ENCODE measurements around the gene MISP. TPM values are rescaled to one million over a fixed set of nuclear protein-coding genes. Genes with fewer than 3 reads are reported as not detected.

The MISP gene
- total RNA-seq, 1 donor from 2014 or later = not detected

DNA sequence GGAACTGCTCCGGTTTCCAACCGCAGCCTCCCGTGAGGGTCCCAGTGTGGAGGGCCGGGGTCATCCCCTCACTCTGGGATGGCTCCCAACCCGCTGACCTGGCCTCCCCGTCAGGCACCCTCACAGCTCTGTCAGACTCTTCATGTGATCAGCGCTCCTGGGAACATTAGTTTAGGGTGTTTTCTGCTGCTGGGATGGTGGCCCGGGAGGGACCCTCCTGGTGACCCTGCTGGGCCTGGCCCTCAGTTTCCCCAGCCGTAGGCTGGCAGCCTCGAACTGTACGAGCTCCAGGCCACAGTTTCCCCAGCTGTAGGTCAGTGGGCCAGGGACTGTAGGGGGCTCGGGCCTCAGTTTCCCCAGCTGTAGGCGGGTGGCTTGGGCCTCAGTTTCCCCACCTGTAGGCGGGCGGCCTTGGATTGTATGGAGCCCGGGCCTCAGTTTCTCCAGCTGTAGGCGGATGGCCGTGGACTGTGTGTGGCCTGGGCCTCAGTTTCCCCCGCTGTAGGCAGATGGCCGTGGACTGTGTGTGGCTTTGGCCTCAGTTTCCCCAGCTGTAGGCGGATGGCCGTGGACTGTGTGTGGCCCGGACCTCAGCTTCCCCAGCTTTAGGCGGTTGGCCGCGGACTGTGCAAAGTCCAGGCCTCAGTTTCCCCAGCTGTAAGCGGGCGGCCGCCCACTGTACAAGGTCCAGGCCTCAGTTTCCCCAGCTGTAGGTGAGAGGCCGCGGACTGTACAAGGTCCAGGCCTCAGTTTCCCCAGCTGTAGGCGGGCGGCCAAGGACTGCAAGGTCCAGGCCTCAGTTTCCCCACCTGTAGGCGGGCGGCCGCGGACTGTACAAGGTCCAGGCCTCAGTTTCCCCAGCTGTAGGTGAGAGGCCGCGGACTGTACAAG is 45.0 kb downstream of the MISP start:
- Mint-ChIP-seq H3K4me3 (peak overlapping the region; percentile 10), H3K27me3 (peaks cover 1% of the 10 kb centered on the region), H3K9me3 (no peaks in the 10 kb centered on the region), H3K27ac (no peak overlapping the region), H3K36me3 (ENCODE audit: low read depth) (peaks cover 27% of the 10 kb centered on the region), H3K4me1 (peaks cover 21% of the 10 kb centered on the region)
- DNase-seq = no peak
- intact Hi-C loops (cut with micrococcal nuclease) = loop anchor here (2.0 kb wide), 2 partner anchors 25 to 129 kb away; no protein-coding TSS in a partner anchor

- DNase-seq = peak; percentile 100
- Mint-ChIP-seq H3K36me3 (ENCODE audit: low read depth) (peaks cover 33% of the 10 kb centered on the region), H3K4me3 (peak within 1 kb of the TSS; percentile 92), H3K4me1 (peaks cover 25% of the 10 kb centered on the region), H3K27me3 (peaks cover 1% of the 10 kb centered on the region), H3K27ac (peak within 1 kb of the TSS; percentile 95), H3K9me3 (no peaks in the 10 kb centered on the region)
- intact Hi-C loops (cut with micrococcal nuclease) = loop anchor here (1.0 to 2.0 kb wide), 7 partner anchors 26 to 610 kb away; partner anchors contain the start of genes DAZAP1, MIDN, POLRMT and RNF126
Observed at GRCh38 chr19:796692-797527, 46.0 kb downstream of the MISP start, which contains the start of gene PTBP1. PTBP1 (plus strand) TSS chr19:797452; CDS start chr19:797498, 46 bp downstream.

DNA sequence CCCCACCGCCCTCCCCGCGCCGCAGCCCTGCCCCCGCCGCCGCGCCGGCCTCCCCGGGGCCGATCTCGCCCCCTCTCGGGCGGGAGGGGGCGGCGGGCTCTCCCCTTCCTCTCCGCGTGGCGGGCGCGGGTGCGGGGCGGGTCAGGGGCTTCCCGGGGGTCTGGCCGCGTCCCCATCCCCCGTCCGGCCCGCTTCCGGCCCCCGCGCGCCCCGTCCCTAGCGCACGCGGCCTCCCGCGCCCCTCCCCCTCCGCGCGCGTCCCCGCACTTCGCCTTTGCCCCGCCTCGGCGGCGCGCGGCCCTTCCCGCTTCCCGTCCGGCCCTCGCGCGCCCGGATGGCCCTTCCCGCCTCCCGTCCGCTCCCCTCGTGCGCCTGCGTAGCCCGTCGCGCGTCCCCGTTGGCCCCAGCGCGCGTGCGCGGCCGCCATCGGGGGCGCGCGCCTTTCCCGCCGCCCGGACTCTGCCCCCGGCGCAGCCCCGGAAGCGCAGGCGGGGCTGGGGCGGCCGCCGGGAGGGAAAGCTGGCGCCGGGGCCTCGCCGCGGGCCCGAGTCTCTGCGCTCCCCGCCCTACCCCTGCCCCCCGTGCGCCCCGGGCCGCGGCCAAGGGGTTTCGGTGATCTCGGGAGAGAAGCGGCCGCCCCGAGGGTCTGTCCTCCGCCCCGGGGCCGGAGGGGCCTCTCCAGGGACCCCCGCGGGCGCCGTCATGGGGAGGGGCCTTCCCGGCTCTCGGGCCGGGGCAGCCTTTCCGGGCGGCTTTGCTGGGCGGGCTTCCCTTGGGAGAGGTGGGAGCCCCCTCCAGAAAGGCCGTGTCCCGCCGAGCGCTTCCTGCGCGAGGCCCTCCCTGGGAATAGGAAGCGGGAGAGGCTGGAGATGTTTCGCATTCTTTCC is 46.9 kb downstream of the MISP start:
- H3K4me1 Mint-ChIP-seq = peaks cover 29% of the 10 kb centered on the region
- peak overlapping the region; percentile 88 for H3K27ac Mint-ChIP-seq
- DNase-seq = peak; percentile 97
- peak overlapping the region; percentile 92 for H3K4me3 Mint-ChIP-seq
- H3K9me3 Mint-ChIP-seq = no peaks in the 10 kb centered on the region
- peaks cover 1% of the 10 kb centered on the region for H3K27me3 Mint-ChIP-seq
- intact Hi-C loops (cut with micrococcal nuclease) = loop anchor here (1.0 to 2.0 kb wide), 7 partner anchors 27 to 610 kb away; partner anchors contain the start of genes DAZAP1, MIDN, POLRMT and RNF126
- H3K36me3 Mint-ChIP-seq (ENCODE audit: low read depth) = peaks cover 42% of the 10 kb centered on the region

DNA sequence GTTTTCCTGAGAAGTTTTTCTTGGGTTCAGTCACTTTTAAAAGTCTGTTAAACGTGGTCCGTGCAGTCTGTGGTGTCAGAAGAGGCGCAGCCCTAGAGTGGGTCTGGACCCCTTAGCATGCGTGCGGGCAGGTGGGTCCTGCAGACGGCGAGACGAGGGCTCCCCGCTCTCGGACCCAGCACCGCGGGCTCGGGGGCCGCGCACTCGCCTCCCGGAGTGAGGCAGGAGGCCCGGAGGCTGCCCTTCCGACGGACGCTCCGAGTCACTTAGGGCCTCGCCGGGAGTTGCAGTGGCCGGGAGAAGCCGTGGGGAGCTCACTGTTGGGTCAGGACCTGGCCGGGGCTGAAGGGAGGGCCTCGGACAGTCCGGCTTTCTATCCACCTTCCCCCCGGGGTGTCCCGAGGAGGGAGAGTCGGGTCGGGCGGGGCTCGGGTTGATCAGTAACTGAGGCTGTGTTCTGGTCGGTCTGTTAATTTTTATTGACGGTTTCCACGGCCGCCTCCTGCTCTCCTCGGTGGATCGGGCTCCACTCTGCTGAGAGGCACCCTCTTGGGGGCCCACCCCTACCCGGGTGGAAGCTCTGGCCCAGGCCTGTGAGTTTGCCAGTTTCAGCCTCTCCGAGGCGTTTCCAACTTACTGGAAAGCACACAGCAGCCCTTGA is 47.6 kb downstream of the MISP start:
- Mint-ChIP-seq H3K4me1 (peaks cover 31% of the 10 kb centered on the region), H3K36me3 (ENCODE audit: low read depth) (peaks cover 48% of the 10 kb centered on the region), H3K4me3 (peak overlapping the region; percentile 92), H3K27ac (peak overlapping the region; percentile 88), H3K9me3 (no peaks in the 10 kb centered on the region), H3K27me3 (peaks cover 1% of the 10 kb centered on the region)
- intact Hi-C loops (cut with micrococcal nuclease) = no loop called here
- DNase-seq = peak; percentile 77

DNA sequence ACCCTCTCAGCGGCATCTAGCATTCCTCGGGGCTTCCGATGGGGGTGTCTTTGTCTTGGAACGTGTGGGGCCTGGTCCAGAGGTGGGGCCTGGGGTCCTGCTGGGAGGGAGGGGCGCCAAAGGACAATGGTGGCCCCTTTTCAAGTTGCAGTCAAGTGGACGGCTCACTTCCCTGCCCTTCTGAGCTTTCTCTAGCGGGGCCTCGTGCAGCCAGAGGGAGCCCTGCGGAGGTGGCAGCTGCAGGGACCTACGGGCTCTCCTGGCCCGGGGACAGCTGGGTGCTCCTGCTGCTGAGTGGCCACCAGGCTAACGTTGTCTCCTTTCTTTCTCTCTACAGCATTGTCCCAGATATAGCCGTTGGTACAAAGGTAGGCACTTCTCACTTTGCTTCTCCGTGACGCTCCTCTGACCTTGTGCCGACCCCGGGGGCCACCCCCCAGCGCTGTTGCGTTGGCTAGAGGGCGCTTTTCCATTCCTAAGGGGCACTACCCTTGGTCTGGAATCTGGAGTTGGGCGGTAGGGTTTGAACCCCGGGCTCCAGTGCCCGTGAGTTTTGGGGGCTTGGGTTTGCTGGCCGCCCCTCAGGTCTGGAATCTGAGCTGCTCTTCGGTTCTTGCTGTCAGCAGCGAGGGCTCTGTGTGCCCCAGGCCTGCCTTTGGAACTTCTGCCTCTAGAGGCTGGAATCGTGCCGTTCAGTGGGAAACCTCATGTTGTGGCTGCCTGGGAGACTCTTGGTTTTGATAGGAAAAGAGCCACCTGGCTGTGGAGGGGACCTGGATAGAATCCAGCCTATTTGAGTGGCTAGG is 48.4 kb downstream of the MISP start:
- no peaks in the 10 kb centered on the region for H3K9me3 Mint-ChIP-seq
- H3K27ac Mint-ChIP-seq = peak overlapping the region; percentile 85
- H3K4me1 Mint-ChIP-seq = peaks cover 31% of the 10 kb centered on the region
- peaks cover 1% of the 10 kb centered on the region for H3K27me3 Mint-ChIP-seq
- peaks cover 55% of the 10 kb centered on the region for H3K36me3 Mint-ChIP-seq (ENCODE audit: low read depth)
- H3K4me3 Mint-ChIP-seq = peak overlapping the region; percentile 92
- intact Hi-C loops (cut with micrococcal nuclease) = no loop called here
- peak; percentile 77 for DNase-seq

GRCh38 chr19:800360-801029 is 49.6 kb downstream of the MISP start:
- Mint-ChIP-seq H3K4me3 (peak overlapping the region; percentile 92), H3K27me3 (peaks cover 1% of the 10 kb centered on the region), H3K27ac (peak overlapping the region; percentile 85), H3K36me3 (ENCODE audit: low read depth) (peaks cover 59% of the 10 kb centered on the region), H3K4me1 (peaks cover 31% of the 10 kb centered on the region), H3K9me3 (no peaks in the 10 kb centered on the region)
- intact Hi-C loops (cut with micrococcal nuclease) = no loop called here
- DNase-seq = peak; percentile 67

DNA sequence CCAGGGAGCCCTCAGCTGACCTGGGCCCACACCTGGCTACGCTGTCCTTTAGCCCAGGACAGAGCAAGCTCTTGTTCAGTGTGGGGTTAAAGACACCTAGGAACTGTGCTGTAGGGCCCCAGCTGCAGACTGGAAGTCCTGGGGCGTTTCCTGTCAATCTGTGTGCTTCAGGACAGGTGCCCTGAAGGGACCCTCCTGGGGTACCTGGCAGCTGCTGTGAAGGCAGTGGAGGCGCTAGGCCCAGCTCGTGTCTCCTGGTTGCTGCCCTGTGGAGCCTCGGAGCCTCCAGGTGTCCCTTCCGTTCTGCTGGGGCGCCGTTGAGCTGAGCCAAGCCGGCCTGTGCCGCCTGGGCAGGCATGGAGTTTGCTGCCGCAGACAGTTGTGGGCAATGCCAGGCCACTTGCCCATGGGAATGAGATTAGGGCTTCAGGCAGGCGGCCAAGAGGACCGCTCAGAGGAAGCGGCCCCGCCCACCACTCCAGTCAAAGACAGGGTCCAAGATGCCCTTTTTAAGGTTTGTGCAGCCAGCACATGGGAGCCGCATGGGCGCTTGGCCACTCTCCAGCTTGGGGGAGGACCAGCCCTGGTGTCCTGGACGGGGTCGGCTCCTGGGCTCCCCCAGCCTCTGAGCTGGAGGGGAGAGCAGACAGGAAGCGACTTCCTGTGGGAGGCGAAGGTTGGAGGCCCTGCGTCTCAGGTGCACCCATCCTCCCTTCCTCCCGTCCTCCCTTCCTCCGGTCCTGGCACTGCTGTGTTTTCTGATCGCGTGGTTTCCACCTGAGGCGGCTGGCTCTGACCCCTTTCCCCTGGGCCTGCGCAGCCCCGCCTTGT is 50.3 kb downstream of the MISP start:
- DNase-seq = peak; percentile 72
- Mint-ChIP-seq H3K9me3 (no peaks in the 10 kb centered on the region), H3K27ac (peak overlapping the region; percentile 63), H3K4me3 (peak overlapping the region; percentile 78), H3K27me3 (peaks cover 1% of the 10 kb centered on the region), H3K36me3 (ENCODE audit: low read depth) (peaks cover 61% of the 10 kb centered on the region), H3K4me1 (peaks cover 31% of the 10 kb centered on the region)
- intact Hi-C loops (cut with micrococcal nuclease) = no loop called here

GRCh38 chr19:801861-802497 is 51.1 kb downstream of the MISP start:
- Mint-ChIP-seq H3K27ac (peak overlapping the region; percentile 20), H3K9me3 (no peaks in the 10 kb centered on the region), H3K27me3 (peaks cover under 1% of the 10 kb centered on the region), H3K36me3 (ENCODE audit: low read depth) (peaks cover 63% of the 10 kb centered on the region), H3K4me1 (peaks cover 27% of the 10 kb centered on the region), H3K4me3 (peak overlapping the region; percentile 78)
- intact Hi-C loops (cut with micrococcal nuclease) = no loop called here
- DNase-seq = no peak

GRCh38 chr19:802498-803098 is 51.7 kb downstream of the MISP start:
- Mint-ChIP-seq H3K27me3 (no peaks in the 10 kb centered on the region), H3K9me3 (no peaks in the 10 kb centered on the region), H3K36me3 (ENCODE audit: low read depth) (peaks cover 68% of the 10 kb centered on the region), H3K27ac (no peak overlapping the region), H3K4me1 (peaks cover 30% of the 10 kb centered on the region), H3K4me3 (peak overlapping the region; percentile 54)
- intact Hi-C loops (cut with micrococcal nuclease) = no loop called here
- no peak for DNase-seq

DNA sequence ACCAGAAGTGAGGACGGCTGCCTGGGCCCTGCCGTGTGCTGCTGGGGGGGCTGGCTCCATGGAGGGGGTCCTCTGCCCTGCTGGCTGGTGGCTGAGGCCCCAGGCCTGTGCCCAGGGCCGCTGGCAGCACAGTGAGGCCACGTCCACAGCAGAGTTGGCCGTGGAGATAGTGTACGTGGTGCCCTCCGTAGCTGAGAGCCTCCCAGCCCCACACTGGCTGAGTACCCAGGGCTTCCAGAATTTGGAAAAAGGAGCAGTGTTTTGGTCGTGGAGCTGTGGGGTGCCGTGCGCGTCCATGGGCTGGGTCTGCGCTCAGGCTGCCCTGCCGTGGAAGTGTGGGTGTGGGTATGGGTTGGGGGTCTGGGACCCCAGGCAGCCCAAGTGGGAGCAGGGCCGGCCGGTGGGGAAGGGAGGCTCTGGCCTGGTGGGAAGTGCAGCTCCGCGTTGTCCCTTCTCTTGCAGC is 52.2 kb downstream of the MISP start:
- DNase-seq = no peak

More for the DNA sequence above, 52.2 kb downstream of the MISP start:
- no peaks in the 10 kb centered on the region for H3K9me3 Mint-ChIP-seq
- H3K27ac Mint-ChIP-seq = peak overlapping the region; percentile 71
- intact Hi-C loops (cut with micrococcal nuclease) = no loop called here
- H3K4me3 Mint-ChIP-seq = no peak overlapping the region
- peaks cover 32% of the 10 kb centered on the region for H3K4me1 Mint-ChIP-seq
- no peaks in the 10 kb centered on the region for H3K27me3 Mint-ChIP-seq
- H3K36me3 Mint-ChIP-seq (ENCODE audit: low read depth) = peaks cover 74% of the 10 kb centered on the region
